AG20443 (cell line): ENCODE results near the gene DHX38.

Experiments used
- DNase-seq: peaks from one replicate; pipeline ENCODE4 v3.0.0; 2012; ENCODE audit warnings: low spot score, mixed read lengths

Gene DHX38

DNA sequence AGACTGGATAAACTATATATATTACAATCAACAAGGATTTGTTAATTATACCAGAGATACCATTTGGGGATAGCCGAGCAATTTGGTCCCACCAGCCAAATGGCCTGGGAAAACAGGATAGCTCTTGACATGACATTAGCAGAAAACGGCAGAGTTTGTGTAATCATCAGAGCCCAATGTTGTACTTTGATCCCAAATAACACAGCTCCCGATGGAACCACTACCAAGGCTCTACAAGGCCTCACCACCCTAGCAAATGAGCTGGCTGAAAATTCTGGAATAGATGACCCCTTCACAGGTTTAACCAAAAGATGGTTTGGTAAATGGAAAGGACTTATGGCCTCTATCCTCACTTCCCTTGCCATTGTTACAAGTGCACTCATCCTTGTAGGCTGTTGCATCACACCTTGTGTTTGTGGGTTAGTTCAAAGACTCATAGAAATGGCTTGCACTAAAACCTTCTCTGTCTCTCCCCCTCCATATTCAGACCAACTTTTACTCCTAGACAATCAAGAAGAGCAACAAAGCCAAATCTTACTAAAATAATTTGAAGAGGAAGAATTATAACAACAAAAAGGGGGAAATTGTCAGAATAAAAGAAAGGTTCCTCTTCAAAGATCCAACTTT is 9.8 kb upstream of the DHX38 start:
- no peak for DNase-seq

DNA sequence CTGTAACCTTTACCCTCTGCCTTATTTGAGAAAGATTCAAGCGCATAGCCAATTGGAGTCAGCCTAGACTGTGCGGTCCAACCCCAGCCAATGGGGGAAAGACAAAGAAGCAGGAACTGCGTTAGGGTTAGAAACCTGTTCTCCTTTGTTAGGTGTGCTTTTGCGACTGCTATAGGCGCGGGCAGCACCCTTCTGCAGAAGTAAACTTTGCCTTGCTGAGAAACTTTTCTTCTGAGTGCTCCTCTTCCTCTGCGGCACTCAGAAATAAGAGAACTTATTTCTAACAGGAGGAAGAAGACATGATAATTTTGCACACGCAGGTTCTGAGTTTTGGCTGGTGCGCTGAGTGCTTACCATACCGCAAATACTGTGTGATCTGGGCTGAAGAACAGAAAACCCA is 9.2 kb upstream of the DHX38 start:
- DNase-seq = no peak

DNA sequence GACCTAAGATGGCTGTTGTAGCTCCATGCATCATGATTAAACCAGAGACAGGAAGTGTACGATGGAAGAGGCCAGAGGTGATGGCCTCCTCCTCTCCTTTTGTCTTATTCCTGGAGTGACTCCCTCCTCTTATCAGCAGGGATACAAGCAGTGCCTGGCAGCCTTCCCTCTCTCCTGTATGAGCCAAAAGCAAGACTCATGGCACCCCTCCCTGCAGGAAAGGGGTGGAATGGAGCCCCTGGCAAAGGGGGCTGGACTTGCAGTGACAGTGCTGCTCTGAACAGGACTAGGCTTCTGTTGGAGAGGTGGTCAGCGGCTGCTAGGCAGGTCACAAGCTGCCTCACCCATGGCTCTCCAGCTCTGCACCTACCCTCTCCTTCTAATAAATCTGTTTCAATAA is 8.6 kb upstream of the DHX38 start:
- DNase-seq = no peak

DNA sequence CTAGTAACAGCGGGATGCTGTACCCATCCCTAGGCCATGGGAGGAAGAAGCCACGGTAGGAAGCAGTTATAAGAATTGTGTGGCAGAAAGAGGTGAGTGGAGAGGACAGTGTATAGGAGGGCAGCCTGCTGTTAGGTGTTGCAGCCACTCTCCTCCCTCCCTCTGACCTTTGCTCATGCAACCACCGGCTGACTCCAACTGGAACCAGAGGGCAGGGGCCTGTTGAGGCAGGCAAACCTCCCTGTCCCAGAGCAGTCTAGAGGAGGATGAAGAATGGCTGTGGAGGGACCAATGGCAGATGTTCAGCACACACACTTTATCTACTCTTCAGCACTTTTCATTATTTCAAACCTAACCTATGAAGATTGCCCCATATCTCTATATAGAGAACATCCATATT is 2.4 kb upstream of the DHX38 start:
- no peak for DNase-seq

DNA sequence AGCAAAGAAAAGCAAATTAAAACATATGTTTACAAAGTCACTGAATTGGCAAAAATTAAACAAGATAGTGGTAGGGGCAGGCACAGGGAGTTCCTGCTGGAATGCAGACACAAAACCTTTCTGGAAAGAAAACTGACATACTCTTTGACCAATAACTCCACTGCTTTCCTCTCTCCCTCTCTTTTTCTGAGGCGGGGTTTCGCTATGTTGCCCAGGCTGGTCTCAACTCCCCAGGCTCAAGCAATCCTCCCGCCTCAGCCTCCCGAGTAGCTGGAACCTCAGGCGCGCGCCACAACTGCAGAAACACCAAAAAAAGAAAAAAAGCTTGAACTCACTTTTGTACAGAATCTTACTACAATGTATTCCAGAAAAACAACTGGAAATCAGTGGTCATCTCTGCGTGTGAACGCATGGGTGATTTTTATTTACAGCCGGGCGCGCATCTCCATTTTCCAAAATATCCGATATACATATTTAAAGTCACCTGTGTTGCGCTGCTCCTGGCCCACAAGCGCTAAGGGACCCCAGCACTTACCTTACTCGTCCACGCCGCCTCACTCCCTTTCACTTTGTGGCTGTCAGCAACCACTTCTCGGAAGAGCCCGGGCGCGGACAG is 707 bp upstream of the DHX38 start:
- DNase-seq = peak; percentile 61

DNA sequence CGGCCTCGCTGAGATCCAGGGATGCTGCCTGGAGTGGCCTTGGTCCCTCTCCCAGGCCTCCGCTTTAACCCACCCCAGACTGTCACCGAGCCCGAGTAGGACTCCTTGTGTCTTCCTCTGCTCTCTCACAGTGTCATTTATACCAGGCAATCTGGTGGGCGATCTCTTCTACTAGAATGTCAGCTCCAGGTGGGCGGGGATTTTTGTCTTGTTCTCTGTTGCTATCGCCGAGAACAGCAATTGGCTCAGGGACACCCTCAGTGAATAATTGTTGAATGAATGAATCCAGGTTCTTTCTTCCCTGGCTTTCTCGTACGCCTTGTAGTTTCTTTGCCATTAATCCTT is 591 bp downstream of the DHX38 start:
- no peak for DNase-seq

DNA sequence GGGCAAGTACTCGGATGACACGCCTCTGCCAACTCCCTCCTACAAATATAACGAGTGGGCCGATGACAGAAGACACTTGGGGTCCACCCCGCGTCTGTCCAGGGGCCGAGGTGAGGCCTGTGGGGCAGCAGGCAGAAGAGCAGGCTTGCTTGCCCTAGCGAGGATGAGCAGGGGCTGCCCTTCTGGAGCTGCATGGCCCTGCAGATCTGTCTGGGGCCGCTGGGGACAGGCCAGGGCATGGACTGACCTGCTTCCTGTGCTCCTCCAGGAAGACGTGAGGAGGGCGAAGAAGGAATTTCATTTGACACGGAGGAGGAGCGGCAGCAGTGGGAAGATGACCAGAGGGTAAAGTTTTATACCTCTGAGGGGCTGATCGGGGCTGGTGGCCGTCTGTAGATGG is 5.3 kb downstream of the DHX38 start:
- no peak for DNase-seq

DNA sequence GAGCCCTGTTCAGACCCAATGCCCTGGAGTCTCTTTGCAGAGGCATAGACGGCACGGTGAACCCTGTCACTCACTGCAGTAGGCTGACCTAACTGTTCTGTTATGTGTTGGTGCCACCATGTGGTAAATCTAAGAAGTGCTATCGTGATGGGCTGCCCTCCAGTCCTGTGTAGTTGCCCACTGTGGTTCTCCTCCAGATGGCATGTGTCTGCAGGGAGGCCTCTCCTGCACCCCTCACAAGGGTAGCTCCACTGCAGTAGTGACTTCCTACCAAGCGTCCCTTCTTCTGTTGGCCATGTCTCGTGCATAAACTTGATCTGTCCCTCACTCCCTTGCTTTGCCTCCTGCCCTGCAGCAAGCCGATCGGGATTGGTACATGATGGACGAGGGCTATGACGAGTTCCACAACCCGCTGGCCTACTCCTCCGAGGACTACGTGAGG is 5.8 kb downstream of the DHX38 start:
- DNase-seq = peak; percentile 73

DNA sequence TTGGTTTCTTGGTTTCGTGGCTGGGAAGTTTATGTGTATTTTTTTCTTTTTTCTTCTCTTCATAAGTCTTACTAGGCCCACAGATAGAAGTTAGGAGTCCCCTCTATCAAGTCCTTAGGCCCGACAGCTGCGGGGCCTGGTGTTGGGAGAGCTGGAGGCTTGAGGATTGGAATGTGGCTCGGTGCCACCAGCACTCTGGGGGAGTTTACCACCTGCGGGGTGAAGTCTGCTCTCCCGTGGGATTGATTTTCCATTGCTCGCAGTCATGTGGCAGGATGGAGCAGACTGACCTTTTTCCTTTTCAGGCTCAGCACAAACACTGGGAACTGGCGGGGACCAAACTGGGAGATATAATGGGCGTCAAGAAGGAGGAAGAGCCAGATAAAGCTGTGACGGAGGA is 7.5 kb downstream of the DHX38 start:
- DNase-seq = no peak

DNA sequence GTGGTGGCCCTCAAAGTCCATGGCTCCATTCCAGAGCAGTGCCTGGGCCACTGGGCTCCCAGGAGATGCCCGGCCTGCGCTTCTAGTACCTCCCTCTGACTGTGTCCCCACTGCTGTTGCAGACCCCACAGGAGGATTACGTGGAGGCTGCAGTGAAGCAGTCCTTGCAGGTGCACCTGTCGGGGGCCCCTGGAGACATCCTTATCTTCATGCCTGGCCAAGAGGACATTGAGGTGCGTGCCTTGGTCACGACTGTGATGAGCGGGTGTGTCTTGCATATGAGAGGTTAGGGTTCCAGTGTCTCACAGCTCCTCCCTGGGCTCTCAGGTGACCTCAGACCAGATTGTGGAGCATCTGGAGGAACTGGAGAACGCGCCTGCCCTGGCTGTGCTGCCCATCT is 11.3 kb downstream of the DHX38 start:
- no peak for DNase-seq

DNA sequence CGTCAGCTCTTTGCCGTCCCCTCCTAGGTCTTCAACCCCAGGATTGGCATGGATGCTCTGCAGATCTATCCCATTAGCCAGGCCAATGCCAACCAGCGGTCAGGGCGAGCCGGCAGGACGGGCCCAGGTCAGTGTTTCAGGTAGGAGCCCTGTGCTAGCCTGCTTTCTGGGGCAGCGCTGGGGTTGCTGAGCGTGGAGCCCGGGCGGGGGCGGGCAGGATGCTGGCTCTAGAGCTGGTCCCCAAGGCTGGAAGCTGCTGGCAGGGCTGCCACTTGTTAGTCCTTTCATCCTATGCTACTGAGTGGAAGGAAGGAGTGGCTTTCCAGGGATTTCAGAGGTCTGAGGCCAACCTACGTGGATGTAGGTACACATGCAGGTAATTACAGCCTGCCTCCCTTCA is 12.3 kb downstream of the DHX38 start:
- no peak for DNase-seq

DNA sequence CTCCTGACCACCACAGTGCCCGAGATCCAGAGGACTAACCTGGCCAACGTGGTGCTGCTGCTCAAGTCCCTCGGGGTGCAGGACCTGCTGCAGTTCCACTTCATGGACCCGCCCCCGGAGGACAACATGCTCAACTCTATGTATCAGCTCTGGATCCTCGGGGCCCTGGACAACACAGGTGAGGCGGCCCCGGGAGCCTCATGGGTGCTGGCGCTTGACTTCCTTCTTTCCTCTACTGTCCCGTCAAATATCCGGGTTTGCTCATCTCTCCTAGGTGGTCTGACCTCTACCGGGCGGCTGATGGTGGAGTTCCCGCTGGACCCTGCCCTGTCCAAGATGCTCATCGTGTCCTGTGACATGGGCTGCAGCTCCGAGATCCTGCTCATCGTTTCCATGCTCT is 13.7 kb downstream of the DHX38 start:
- DNase-seq = no peak

DNA sequence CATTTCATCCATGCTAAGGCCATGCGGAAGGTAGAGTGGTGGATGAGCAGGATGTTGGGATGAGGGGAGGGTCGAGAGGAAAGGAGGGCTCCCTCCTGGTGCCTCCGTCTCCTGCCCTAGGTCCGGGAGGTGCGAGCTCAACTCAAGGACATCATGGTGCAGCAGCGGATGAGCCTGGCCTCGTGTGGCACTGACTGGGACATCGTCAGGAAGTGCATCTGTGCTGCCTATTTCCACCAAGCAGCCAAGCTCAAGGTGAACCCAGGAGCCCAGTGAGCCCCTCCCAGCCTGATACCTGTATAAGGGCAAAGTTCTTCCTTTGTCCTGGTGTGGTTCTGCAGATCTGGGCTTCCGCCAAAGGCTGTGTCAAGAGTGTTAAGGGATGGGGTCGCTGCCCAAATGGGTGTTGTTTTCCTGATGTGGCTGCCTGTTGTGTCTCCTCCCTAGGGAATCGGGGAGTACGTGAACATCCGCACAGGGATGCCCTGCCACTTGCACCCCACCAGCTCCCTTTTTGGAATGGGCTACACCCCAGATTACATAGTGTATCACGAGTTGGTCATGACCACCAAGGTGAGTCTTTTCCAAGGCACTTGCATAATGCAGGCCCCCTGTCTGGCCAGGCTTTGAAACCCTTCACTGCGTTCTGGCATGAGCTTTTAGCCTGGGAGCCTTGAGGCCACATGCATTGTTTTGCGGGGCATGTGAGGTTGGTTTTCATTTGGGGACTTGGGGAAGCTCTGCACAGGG is 14.9 kb downstream of the DHX38 start:
- no peak for DNase-seq

DNA sequence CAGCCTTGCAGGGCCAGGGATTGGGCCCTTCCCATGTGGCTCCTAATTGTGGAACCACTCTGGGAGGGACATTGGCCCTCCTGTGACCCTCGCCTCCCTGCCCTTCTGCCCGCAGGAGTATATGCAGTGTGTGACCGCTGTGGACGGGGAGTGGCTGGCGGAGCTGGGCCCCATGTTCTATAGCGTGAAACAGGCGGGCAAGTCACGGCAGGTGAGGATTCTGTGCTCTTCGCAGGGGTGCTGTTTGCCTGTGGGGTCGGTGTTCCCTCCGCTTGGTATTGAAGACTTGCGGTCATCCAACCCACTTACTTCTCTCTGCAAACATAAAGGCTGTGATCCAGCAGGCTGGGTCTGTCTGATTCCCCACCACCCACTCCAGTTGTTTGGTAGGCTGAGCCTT is 15.7 kb downstream of the DHX38 start:
- no peak for DNase-seq

DNA sequence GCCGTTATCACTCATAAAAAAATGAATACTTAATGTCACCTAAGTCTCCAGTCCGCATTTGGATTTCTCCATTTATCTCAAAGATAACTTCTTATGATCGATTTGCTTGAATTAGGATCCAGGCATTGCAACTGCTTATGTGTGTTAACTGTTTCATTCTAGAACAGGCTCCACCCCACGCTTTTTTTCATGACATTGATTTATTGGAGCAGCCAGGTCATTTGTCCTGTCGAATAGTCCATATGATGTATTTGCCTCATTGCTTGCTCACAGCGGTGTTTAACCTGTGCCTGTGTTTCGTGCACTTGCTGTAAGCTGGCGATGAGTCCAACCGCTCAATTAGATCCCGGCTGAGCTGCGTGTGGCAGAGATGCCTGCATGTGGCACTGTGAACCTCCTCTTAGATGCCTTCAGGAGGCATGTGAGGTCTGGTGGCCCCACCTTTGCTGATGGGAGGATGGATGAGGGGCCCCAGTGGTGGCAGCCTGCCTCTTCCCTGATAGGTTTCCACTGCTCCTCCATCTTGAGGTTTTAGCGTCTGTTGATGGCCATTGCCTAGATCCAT is 16.4 kb downstream of the DHX38 start:
- no peak for DNase-seq

DNA sequence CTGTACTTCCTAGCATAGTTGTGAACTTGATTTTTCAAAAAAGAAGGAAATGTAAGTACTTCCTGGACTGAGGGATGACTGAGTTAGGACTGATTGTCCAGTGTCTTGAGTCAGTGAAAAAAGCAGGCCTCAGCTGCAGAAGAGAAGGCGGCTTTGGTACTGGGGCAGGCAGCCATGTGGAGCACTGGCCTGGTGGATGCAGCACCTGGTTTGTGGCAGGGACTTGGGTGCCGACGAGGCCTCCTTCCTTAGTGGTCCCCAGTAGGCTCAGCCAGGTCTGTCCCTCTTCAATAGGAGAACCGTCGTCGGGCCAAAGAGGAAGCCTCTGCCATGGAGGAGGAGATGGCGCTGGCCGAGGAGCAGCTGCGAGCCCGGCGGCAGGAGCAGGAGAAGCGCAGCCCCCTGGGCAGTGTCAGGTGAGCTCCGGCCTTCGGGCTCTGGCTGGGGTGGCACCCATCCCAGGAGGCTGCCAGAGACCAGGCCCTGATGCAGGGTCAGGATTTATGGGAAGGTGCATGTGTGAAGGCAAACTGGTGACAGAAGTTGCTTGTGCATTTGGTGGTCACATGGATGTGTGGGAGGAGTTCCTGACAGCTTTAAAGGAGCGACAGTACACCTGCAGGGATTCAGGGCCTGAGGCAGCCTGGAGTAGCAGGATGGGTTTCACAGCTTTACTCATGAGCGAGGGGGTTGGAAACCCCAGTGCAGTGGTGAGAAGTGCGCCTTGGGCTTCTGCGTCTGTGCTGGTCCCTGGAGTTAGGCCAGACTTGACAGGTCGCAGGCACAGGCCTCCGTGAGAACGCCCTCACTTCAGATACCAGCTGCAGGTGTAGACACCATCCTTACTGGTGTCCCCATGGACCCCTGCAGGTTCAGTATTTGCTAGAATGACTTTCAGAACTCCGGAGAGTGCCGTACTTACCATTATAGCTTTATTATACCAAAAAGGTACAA is 17.3 kb downstream of the DHX38 start:
- no peak for DNase-seq

DNA sequence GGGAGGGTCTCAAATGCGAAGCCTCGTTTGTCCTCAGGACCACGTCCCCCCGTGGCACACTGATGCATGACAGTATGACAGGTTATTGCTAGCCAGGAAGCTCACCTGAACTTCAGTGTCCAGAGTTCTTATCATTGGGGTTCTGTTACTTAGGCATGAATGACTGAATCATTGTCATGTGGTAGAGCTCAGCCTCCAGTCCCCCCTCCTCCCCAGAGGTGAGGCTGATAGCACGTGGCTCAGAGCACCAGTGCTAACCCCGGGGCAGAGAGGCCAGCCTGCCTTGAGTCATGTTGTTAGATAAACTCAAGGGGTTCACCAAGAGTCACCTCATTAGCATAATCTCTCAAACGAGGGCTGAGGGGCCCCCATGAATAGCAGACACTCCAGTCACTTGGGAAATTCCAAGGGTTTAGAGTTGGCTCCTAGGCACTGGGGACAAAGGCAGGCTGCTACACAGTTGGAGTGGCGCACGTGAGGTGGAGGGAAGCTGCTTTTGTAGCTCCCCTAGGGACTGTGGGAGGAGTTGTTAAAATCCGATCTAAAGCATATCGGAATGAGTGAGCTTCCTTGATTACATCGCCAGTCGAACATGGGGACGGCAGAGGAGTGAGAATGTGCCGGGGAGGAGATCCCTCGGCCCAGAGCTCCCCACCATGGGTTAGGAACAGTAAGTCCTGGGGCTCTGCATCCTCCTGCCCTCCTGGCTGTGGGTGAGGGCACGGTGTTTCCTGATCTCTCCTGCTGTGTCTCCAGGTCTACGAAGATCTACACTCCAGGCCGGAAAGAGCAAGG is 18.2 kb downstream of the DHX38 start:
- DNase-seq = no peak

DNA sequence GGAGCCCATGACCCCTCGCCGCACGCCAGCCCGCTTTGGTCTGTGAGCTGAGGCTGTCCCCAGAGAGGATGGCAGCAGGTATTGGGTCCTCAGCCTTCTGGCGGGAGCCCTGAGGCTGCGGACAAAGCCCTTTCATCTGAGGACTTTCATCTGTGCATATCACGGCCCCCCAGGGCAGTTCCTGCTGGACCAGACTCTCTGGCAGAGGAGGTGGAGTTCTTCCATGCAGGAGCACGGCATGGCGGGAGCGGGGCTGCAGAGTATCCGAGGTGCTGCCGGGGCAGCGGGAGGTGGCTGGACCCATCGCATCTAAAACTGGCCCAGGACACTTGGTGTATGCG is 18.8 kb downstream of the DHX38 start:
- no peak for DNase-seq

DNA sequence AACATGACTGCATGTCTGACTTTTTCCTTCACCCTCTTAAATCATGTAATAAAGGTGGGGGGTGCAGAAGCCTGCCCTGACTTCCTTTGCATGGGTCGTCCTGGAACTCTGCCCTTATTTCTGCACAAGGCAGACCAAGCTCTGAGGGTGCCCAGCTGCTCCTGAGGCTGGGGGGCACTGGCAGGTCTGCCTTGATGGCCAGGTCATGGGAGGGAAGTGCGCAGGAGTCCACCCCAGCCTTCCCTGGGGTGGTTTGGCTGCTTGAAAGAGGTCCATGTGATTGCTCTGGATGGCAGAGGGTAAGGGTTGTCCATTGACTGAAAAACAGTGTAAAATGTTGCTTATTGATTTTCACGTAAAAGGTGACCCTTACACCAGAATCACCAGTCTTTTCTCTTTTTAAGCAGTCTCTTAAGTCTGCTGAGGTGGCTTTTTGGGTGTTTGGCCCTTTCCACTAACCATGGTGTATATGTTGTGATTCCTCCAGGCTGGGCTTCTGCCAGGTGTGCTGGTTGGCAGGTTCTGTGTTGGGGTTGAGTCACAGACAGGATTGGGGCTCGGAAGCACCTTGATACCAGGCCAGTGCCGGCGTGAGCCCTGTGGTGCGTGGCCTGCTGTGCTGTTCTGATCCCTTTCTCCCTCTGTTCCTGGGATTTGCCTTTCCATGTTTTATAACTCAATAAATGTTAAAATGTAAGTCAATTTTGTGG is 19.4 kb downstream of the DHX38 start:
- no peak for DNase-seq

DNA sequence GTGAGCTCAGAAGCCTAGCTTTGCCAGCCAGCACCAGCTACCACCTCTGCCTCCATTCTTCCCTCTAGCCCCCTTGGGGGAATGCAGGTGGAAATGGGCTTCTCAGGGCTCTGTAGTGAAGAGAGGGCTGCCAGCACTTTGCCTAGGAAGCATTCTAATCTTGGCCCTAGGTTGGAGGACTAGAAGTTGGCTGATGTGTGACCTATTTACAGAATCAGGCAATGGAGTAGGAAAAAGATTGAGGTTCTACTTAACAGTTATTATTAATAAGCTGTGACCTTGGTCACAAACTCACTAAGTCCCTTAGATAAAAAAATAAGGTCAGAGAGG is 19.9 kb downstream of the DHX38 start:
- no peak for DNase-seq

DNA sequence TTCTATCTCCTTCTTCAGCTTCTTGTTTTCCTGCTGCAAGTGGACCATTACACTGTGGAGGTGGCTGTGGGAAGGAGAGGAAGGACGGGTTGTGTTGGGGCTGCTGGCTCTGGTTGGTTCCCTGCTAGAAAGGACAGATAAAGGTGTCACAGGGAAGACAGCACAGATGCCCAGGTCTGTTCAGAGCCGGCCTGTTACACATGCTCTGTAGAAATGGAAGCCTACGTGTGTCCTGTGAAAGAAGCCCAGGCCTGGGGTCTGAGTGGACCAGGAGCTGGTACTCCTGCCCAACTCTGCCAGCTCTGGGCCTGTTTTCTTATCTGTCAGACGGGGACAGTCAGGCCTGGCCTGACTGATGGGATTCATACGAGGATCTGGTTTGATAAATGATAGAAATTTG is 26.4 kb downstream of the DHX38 start:
- no peak for DNase-seq
